Colon (tissue), 2 donors: ENCODE measurements around the gene C2.
"Not testable (repeated sequence)": the region's sequence is repeated elsewhere in the genome, so short reads cannot be mapped to it uniquely, and the experiment has no call there.

Experiments used
- FAIRE-seq: peaks from 2 replicates; lab custom pipeline; 2012; peaks lifted over from hg19 to GRCh38; lab: Jason Lieb, UNC
- donor health status: control.
- donor health status: control.

Gene C2

GRCh38 chr6:31927863-31928671 is 550 bp downstream of the C2 start:
- FAIRE-seq: no peak

GRCh38 chr6:31928672-31928939 is 1.1 kb downstream of the C2 start:
- no peak for FAIRE-seq

GRCh38 chr6:31930962-31931361 is 3.4 kb downstream of the C2 start:
- no peak for FAIRE-seq

GRCh38 chr6:31932137-31932536 is 4.6 kb downstream of the C2 start:
- not testable (repeated sequence) for FAIRE-seq

- FAIRE-seq: no peak
Observed at GRCh38 chr6:31933537-31933936, 6.0 kb downstream of the C2 start.

GRCh38 chr6:31935021-31935420 is 7.5 kb downstream of the C2 start:
- no peak for FAIRE-seq

- no peak for FAIRE-seq
Observed at GRCh38 chr6:31935823-31936222, 8.3 kb downstream of the C2 start.

GRCh38 chr6:31940256-31940664 is 12.7 kb downstream of the C2 start:
- no peak for FAIRE-seq

- FAIRE-seq: no peak
Observed at GRCh38 chr6:31943742-31944141, 16.2 kb downstream of the C2 start.

- no peak for FAIRE-seq
Observed at GRCh38 chr6:31945154-31945506, 17.6 kb downstream of the C2 start.

GRCh38 chr6:31945507-31946369 is 18.2 kb downstream of the C2 start, which contains the start of gene CFB:
Gene CFB, plus strand, starts transcription at chr6:31946095. Its CDS starts 127 bp downstream, at chr6:31946222.
- FAIRE-seq: no peak

GRCh38 chr6:31946370-31946885 is 18.9 kb downstream of the C2 start:
- no peak for FAIRE-seq

- FAIRE-seq: no peak
Observed at GRCh38 chr6:31947070-31947675, 19.7 kb downstream of the C2 start.

- FAIRE-seq: no peak
Observed at GRCh38 chr6:31947864-31948263, 20.3 kb downstream of the C2 start.

- FAIRE-seq: no peak
Observed at GRCh38 chr6:31948306-31948705, 20.8 kb downstream of the C2 start.

- no peak for FAIRE-seq
Observed at GRCh38 chr6:31948753-31949413, 21.4 kb downstream of the C2 start.

- FAIRE-seq: no peak
Observed at GRCh38 chr6:31949926-31950548, 22.5 kb downstream of the C2 start.

- FAIRE-seq: no peak
Observed at GRCh38 chr6:31952140-31952805, 24.8 kb downstream of the C2 start.

GRCh38 chr6:31952890-31953289 is 25.4 kb downstream of the C2 start:
- no peak for FAIRE-seq

GRCh38 chr6:31954511-31954910 is 27.0 kb downstream of the C2 start:
- FAIRE-seq: no peak

GRCh38 chr6:31956796-31957195 is 29.3 kb downstream of the C2 start:
- FAIRE-seq: no peak

GRCh38 chr6:31958412-31958740 is 30.9 kb downstream of the C2 start:
- FAIRE-seq: no peak
